Measurements from ENCODE around the gene CPNE2. TPM values are rescaled to one million over a fixed set of nuclear protein-coding genes. Genes with fewer than 3 reads are reported as not detected.

The CPNE2 gene
- total and polyA plus RNA-seq, 4 donors = 6.8 to 14.6 (median 11.0) TPM

DNA sequence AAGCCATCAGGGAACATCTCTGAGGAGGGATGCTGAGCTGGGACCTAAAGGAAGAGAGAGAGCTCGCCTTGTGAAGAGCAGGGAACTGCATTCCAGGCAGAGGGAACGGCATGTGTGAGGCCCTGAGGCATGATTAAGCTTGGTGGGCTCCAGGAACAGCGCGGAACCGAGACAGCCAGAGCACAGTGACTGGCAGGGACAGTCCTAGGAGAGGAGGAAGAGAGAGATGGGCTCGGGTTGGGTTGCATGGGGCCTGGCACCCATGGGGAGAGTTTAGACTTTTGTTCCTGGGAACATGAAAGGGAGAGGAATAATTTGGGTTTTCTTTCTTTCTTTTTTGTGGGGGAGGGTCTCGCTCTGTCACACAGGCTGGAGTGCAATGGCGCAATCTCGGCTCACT is 39.2 kb upstream of the CPNE2 start:
- no peaks in the 10 kb centered on the region for H3K27me3 ChIP-seq (ENCODE audit: control insufficient read depth in 4 of 4, insufficient read depth in 4 of 4, low read length in 3 of 4)
- no peak overlapping the region for H3K27ac ChIP-seq (ENCODE audit: low read depth in 1 of 2, low read length in 2 of 2)
- H3K9ac ChIP-seq (ENCODE audit: low read depth in 1 of 2, low read length in 2 of 2) = no peak overlapping the region
- no peak for TF ChIP-seq RAD21 (IDR thresholded peaks at IDR 0.05)
- TF ChIP-seq, protein P1, sequence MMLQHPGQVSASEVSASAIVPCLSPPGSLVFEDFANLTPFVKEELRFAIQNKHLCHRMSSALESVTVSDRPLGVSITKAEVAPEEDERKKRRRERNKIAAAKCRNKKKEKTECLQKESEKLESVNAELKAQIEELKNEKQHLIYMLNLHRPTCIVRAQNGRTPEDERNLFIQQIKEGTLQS (IDR thresholded peaks at IDR 0.05) = no peak
- no peak for TF ChIP-seq HNF4A (conservative IDR thresholded peaks at IDR 0.05)
- no peak for TF ChIP-seq FOXA1 (IDR thresholded peaks at IDR 0.05)
- TF ChIP-seq RXRA (IDR thresholded peaks at IDR 0.05) = no peak
- no peak for TF ChIP-seq NR2F2 (IDR thresholded peaks at IDR 0.05)
- no peak for TF ChIP-seq YY1 (IDR thresholded peaks at IDR 0.05)
- no peak for TF ChIP-seq JUND (IDR thresholded peaks at IDR 0.05)
- TF ChIP-seq SP1 (IDR thresholded peaks at IDR 0.05) = no peak
- TF ChIP-seq, protein P2, sequence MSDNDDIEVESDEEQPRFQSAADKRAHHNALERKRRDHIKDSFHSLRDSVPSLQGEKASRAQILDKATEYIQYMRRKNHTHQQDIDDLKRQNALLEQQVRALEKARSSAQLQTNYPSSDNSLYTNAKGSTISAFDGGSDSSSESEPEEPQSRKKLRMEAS (IDR thresholded peaks at IDR 0.05) = no peak
- no peak for TF ChIP-seq EGR1 (IDR thresholded peaks at IDR 0.05; ENCODE audit: low read depth in 2 of 2)
- TF ChIP-seq HNF4G (IDR thresholded peaks at IDR 0.05) = no peak
- TF ChIP-seq GABPA (IDR thresholded peaks at IDR 0.05 in 1 of 2, conservative IDR thresholded peaks at IDR 0.05 in 1 of 2) = no peak
- TF ChIP-seq, protein P3, sequence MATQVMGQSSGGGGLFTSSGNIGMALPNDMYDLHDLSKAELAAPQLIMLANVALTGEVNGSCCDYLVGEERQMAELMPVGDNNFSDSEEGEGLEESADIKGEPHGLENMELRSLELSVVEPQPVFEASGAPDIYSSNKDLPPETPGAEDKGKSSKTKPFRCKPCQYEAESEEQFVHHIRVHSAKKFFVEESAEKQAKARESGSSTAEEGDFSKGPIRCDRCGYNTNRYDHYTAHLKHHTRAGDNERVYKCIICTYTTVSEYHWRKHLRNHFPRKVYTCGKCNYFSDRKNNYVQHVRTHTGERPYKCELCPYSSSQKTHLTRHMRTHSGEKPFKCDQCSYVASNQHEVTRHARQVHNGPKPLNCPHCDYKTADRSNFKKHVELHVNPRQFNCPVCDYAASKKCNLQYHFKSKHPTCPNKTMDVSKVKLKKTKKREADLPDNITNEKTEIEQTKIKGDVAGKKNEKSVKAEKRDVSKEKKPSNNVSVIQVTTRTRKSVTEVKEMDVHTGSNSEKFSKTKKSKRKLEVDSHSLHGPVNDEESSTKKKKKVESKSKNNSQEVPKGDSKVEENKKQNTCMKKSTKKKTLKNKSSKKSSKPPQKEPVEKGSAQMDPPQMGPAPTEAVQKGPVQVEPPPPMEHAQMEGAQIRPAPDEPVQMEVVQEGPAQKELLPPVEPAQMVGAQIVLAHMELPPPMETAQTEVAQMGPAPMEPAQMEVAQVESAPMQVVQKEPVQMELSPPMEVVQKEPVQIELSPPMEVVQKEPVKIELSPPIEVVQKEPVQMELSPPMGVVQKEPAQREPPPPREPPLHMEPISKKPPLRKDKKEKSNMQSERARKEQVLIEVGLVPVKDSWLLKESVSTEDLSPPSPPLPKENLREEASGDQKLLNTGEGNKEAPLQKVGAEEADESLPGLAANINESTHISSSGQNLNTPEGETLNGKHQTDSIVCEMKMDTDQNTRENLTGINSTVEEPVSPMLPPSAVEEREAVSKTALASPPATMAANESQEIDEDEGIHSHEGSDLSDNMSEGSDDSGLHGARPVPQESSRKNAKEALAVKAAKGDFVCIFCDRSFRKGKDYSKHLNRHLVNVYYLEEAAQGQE (IDR thresholded peaks at IDR 0.05) = no peak
- TF ChIP-seq, protein P4, sequence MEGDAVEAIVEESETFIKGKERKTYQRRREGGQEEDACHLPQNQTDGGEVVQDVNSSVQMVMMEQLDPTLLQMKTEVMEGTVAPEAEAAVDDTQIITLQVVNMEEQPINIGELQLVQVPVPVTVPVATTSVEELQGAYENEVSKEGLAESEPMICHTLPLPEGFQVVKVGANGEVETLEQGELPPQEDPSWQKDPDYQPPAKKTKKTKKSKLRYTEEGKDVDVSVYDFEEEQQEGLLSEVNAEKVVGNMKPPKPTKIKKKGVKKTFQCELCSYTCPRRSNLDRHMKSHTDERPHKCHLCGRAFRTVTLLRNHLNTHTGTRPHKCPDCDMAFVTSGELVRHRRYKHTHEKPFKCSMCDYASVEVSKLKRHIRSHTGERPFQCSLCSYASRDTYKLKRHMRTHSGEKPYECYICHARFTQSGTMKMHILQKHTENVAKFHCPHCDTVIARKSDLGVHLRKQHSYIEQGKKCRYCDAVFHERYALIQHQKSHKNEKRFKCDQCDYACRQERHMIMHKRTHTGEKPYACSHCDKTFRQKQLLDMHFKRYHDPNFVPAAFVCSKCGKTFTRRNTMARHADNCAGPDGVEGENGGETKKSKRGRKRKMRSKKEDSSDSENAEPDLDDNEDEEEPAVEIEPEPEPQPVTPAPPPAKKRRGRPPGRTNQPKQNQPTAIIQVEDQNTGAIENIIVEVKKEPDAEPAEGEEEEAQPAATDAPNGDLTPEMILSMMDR (IDR thresholded peaks at IDR 0.05; ENCODE audit: low read depth, low read length, missing input control) = no peak
- H3K4me1 ChIP-seq (ENCODE audit: control insufficient read depth in 4 of 4, insufficient read depth in 4 of 4, low read length in 3 of 4) = no peaks in the 10 kb centered on the region
- peaks cover 5 to 14% (median 6%) of the 10 kb centered on the region in 4 donors for H3K36me3 ChIP-seq (ENCODE audit: control insufficient read depth in 4 of 4, insufficient read depth in 3 of 4, low read depth in 1 of 4, low read length in 3 of 4)
- WGBS = 93% methylated on average over 9 of the region's 9 CpGs
- H3K9me3 ChIP-seq (ENCODE audit: control insufficient read depth in 4 of 4, low read length in 3 of 4) = no peaks in the 10 kb centered on the region
- H3K4me3 ChIP-seq (ENCODE audit: low read depth in 1 of 3, low read length in 3 of 3) = no peak overlapping the region
- DNase-seq (ENCODE audit: low spot score) = no peak

DNA sequence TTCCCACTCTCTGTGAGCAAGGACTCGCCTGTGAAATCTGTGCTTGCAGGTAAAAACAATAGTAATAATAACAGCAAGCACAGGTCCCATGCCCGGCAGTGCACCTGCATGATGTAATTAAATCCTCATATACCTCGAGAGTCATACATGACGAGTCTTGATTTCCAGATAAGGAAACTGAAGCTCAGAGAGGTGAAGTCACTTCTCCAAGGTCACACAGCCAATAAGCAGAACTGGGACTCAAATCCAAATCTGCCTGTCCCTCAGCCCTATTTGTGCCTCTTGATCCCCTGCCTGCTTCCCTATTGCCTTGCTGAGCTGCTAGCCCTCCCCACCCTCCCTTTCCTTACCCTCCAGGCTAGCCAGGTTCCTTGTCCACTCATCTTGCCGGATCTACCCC is 38.0 kb upstream of the CPNE2 start:
- no peak for DNase-seq (ENCODE audit: low spot score)
- WGBS = 95% methylated on average over 5 of the region's 5 CpGs
- no peaks in the 10 kb centered on the region for H3K9me3 ChIP-seq (ENCODE audit: control insufficient read depth in 4 of 4, low read length in 3 of 4)
- H3K27ac ChIP-seq (ENCODE audit: low read depth in 1 of 2, low read length in 2 of 2) = no peak overlapping the region
- H3K4me3 ChIP-seq (ENCODE audit: low read depth in 1 of 3, low read length in 3 of 3) = no peak overlapping the region
- H3K9ac ChIP-seq (ENCODE audit: low read depth in 1 of 2, low read length in 2 of 2) = no peak overlapping the region
- H3K36me3 ChIP-seq (ENCODE audit: control insufficient read depth in 4 of 4, insufficient read depth in 3 of 4, low read depth in 1 of 4, low read length in 3 of 4) = peaks cover 5 to 11% (median 6%) of the 10 kb centered on the region in 4 donors
- H3K4me1 ChIP-seq (ENCODE audit: control insufficient read depth in 4 of 4, insufficient read depth in 4 of 4, low read length in 3 of 4) = no peaks in the 10 kb centered on the region
- no peaks in the 10 kb centered on the region for H3K27me3 ChIP-seq (ENCODE audit: control insufficient read depth in 4 of 4, insufficient read depth in 4 of 4, low read length in 3 of 4)
- TF ChIP-seq, protein P1 (IDR thresholded peaks at IDR 0.05) = no peak
- TF ChIP-seq TAF1 (conservative IDR thresholded peaks at IDR 0.05) (no peak), FOXA1 (IDR thresholded peaks at IDR 0.05) (no peak), SP1 (IDR thresholded peaks at IDR 0.05) (no peak), YY1 (IDR thresholded peaks at IDR 0.05) (no peak), HNF4A (conservative IDR thresholded peaks at IDR 0.05) (no peak), RAD21 (IDR thresholded peaks at IDR 0.05) (no peak), FOXA2 (IDR thresholded peaks at IDR 0.05) (no peak), EGR1 (IDR thresholded peaks at IDR 0.05; ENCODE audit: low read depth in 2 of 2) (no peak), NR2F2 (IDR thresholded peaks at IDR 0.05) (no peak), JUND (IDR thresholded peaks at IDR 0.05) (no peak), GABPA (IDR thresholded peaks at IDR 0.05 in 1 of 2, conservative IDR thresholded peaks at IDR 0.05 in 1 of 2) (no peak)
- TF ChIP-seq, protein P5, sequence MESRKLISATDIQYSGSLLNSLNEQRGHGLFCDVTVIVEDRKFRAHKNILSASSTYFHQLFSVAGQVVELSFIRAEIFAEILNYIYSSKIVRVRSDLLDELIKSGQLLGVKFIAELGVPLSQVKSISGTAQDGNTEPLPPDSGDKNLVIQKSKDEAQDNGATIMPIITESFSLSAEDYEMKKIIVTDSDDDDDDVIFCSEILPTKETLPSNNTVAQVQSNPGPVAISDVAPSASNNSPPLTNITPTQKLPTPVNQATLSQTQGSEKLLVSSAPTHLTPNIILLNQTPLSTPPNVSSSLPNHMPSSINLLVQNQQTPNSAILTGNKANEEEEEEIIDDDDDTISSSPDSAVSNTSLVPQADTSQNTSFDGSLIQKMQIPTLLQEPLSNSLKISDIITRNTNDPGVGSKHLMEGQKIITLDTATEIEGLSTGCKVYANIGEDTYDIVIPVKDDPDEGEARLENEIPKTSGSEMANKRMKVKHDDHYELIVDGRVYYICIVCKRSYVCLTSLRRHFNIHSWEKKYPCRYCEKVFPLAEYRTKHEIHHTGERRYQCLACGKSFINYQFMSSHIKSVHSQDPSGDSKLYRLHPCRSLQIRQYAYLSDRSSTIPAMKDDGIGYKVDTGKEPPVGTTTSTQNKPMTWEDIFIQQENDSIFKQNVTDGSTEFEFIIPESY (IDR thresholded peaks at IDR 0.05) = no peak
- TF ChIP-seq, protein P4 (IDR thresholded peaks at IDR 0.05; ENCODE audit: low read depth, low read length, missing input control) = no peak
